Central memory CD4-positive, alpha-beta T cell (primary cell): ENCODE results near the gene THBS2.
"Not testable (repeated sequence)": the region's sequence is repeated elsewhere in the genome, so short reads cannot be mapped to it uniquely, and the experiment has no call there.

ENCODE experiments used
- DNase-seq: peaks from one replicate; pipeline ENCODE4 v3.0.0; 2022
- total RNA-seq, 3 experiments: gene quantifications; one replicate each; lab custom pipeline; 2026; lab: John Stamatoyannopoulos, UW

The THBS2 gene
- 0 reads per million in 3 experiments for total RNA-seq

DNA sequence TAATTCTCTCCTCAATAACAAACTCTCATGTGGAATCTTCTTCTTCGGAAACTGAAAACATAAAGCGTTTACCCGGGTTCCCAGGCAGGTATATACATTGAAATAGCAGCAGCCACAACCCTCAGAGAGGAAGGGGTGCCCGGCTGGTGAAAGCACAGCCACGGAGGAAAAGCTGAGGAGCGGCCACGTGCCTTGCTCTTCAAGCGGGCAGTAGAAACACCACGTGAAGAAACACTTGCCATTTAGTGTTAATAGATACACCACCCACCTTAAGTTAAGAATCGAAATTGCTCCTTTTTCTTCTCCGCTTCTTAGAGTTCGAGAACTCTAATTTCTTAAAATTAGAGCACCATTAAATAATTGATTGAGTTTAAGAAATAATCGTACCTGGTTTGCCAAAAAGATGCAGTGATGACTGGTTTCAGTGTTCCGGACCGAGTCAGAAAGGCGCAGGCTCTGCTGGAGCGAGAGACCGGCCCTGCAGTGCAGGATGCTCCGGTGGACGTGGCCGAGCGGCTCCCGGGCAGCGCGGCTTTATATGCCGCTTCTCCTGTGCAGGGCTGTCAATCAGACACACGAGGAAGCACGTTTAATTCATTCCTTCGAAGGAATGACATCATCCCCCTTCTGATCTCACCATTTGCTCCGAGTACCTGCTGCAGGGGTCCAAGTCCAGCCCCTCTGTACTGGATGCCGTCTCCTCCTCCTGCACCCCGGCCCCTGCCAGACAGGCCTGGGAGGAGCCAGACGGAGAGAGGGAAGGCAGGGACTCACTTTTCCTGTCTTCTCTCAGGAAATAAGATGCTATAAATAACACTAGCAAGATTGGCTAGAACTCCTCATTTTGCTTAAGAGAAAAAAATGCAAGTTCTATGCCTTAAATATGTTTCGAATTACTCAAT is at the start of gene THBS2:
TSS of gene THBS2 (minus strand) at position 510 of the 902 bp plus-strand sequence. CDS start 3,062 bp downstream, outside the sequence.
- DNase-seq: no peak

GRCh38 chr6:169302716-169303115 is 49.1 kb upstream of the THBS2 start:
- DNase-seq: no peak

- no peak for DNase-seq
Observed at GRCh38 chr6:169302255-169302654, 48.6 kb upstream of the THBS2 start.

DNA sequence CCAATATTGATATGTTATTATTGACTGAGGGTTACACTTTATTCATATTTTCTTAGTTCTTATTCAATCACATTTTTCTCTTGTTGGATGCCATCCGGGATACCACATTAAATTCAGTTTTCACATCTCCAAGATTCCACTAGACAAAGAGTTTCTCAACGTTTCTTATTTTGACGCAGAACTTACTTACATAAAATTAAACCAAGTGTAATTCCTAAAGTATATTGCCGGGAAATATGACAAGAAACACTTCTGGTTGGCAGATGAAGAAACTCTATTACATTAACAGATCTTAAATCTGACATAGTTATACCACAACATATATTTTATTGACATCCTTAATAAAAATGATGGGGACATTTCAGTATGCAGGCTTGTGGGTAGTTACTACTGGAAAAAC is 47.3 kb upstream of the THBS2 start:
- no peak for DNase-seq

DNA sequence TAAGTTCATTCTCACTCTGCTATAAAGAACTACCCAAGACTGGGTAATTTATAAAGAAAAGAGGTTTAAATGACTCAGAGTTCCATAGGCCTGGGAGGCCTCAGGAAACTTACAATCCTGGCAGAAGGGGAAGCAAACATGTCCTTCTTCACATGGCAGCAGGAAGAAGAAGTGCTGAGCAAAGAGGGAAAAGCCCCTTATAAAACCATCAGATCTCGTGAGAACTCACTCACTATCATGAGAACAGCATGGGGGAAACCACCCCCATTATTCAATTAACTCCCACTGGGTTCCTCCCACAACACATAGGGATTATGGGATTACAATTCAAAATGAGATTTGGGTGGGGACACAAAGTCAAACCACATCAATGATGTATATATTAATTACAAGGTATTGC is 45.0 kb upstream of the THBS2 start:
- DNase-seq: not testable (repeated sequence)

DNA sequence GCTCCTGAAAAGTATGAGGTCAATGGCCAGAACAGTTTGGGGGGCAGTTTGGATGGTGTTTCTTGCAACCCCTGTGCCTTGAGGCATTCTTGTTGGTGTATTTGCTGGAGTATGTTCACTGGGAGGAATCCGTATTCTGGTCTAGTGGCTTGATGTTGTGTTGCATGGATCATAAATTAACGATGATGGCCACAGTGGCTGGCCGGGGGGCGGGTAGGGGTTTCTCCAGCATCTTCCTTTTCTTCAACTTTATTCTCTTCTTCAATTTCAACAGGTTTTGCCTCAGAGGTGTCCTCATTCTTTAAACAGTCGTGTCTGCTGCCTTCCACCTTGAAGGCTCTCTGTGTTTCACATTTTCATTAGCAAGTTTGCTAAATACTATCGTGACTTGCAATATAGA is 43.0 kb upstream of the THBS2 start:
- no peak for DNase-seq

GRCh38 chr6:169296170-169296569 is 42.5 kb upstream of the THBS2 start:
- DNase-seq: no peak

GRCh38 chr6:169293196-169293595 is 39.5 kb upstream of the THBS2 start:
- no peak for DNase-seq

DNA sequence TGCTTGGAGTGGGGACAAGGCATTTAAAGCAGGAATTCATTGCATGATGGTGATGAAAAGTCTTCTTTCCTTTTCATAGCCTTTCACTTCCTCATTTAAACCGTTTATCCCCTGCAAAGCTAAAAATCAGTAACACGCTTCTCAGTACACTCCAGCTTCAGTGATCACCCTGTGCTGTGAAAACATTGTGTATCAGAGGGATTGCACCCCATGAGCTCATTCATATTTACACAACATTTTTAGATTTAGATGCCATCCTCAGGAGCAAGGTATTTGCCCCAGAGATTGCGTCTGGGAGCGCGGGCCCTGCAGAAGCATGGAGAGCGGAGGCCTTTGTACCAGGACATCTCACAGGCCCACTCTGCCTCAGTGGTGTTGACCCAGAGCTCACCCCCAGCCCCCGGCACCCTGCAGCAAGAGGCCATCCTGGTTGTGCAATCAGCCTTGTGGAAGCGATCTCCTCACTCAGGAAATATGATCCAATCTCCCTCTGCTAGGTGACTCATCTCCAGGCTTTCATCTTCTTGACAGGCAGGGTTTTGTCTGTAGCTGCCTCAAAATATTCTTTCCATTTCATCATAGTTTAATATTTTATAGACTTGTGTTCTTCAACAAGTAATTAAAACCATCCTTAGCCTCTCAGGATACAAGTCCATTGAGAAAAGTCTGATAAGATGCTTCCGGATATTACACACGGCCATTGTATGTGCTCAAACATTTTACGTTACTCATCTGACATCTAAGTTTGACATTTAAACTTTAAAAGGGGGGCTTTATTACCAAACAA is 38.9 kb upstream of the THBS2 start:
- no peak for DNase-seq

DNA sequence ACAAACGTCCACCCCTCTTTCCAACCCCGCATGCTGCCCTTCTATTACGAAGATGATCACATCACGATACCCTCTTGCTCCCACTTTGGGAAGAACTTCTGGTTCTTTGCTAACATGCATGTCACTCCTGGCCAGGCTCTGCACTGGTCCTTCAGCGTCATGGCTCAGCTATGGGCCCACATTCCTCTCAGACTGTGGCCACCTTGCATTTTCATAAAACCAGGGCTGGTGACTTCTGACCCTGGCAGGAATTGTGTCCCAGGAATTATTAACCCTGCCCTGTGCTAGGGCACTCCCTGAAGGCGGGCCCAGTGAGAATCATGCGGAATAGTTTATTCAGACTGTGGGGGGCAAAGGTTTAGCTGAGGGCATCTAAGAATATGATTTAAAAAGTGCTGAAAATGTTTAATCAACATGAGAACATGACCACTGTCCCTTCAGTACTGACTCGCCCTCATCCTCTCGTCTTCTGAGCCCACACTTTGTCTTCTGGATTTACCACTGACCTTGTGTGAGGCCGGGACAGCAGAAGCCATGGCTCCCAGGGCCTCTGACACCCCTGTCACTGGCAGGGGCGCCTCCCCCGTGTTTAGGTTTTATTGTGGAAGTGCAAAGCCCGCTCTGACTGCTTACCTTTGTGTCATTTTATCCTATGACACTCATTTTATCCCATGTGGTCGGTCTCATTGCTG is 38.1 kb upstream of the THBS2 start:
- DNase-seq: no peak

GRCh38 chr6:169291148-169291547 is 37.5 kb upstream of the THBS2 start:
- no peak for DNase-seq

GRCh38 chr6:169289619-169290339 is 36.1 kb upstream of the THBS2 start:
- no peak for DNase-seq

DNA sequence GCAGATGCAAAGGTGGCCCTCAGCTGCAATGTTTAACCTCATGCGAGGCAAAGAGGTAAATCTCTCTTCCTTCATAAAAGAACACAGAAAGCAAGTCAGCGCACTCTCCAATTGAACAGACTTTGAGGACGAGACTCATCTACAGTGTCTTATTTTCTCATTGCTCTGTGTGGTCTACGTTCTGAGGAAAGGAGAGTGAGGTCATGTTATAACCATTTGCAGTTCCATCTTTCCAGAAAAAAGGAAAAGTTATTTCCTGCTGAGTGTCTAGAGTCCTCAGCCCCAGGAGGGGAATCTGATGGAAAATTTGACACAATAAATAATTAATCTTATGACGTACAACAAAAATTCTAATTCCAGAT is 35.6 kb upstream of the THBS2 start:
- DNase-seq: no peak

- DNase-seq: no peak
Observed at GRCh38 chr6:169288591-169288990, 34.9 kb upstream of the THBS2 start.

GRCh38 chr6:169287675-169288074 is 34.0 kb upstream of the THBS2 start:
- no peak for DNase-seq

DNA sequence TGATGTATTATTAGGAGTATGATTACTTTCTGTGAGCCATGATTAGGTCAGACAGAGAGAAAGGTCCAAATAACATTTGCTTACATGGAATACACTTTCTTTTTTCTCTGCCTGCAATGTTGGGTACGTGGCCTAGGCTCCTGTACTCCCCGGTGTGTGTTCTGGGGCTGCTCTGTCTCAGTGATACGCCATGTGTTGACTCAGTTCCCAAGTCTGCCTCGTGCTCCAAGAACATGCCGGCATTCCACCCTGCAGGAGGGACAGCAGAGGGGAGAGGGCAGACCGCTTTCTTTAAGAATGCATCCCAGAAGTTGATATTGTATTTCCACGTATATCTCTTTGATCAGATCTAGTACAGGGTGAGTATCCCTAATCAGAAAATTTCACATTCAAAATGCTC is 33.3 kb upstream of the THBS2 start:
- no peak for DNase-seq

DNA sequence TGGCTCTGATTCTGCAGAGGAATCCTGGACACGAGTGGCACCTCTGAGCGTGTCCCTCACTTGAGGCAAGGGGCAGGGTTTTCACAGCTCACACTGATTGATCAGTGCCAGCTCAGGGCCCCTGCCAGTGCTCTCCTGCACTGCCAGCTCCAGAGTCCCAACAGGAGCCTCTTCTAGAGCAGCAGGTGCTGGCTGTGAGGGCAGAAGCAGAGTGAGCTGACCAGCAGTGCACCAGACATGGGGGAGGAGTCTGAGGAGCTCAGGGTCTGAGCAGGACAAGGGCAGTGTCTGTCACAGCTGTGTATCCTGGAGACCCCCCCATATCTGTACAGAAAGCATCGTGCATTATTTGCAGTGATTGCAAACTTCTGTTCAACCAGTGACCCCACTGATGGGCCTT is 31.5 kb upstream of the THBS2 start:
- no peak for DNase-seq

GRCh38 chr6:169283924-169284323 is 30.3 kb upstream of the THBS2 start:
- no peak for DNase-seq

DNA sequence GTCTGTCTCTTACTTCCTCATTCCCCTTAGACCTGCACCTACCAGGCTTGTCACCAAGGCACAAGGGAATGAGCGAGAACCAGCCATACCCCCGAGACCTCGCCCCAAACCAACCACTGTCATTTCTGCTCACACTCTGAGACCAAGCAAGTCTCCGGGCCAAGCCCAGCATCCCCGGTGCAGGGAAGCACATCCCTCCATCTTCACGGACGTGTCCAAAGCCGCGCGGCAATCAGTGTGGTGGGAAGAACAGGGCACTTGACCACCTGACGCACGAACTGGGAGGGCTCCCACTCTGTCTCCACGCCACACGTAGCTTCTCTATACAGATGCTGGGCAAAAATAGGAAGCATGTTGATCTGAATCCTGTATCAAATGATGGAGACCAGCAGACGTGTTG is 28.4 kb upstream of the THBS2 start:
- no peak for DNase-seq

- DNase-seq: no peak
Observed at GRCh38 chr6:169277619-169278018, 24.0 kb upstream of the THBS2 start.

- DNase-seq: no peak
Observed at GRCh38 chr6:169274781-169275180, 21.1 kb upstream of the THBS2 start.

GRCh38 chr6:169273511-169273910 is 19.9 kb upstream of the THBS2 start:
- no peak for DNase-seq

- no peak for DNase-seq
Observed at GRCh38 chr6:169271877-169272216, 18.2 kb upstream of the THBS2 start.
